BJ (cell line): Measurements from ENCODE around the gene EFNB2. TPM values are rescaled to one million over a fixed set of nuclear protein-coding genes. Genes with fewer than 3 reads are reported as not detected.

ENCODE experiments used
- CTCF ChIA-PET: fragments of 350-600 bp; formaldehyde crosslinking; extraction: SDS; loops from one replicate; lab custom pipeline; 2021; ENCODE audit warnings: antibody characterized with exemption, inconsistent platforms; lab: Yijun Ruan, JAX
- POLR2A ChIA-PET: fragments of 300-600 bp; sonication (Branson Sonifier 250); formaldehyde crosslinking; extraction: SDS; loops from one replicate; lab custom pipeline; 2021; ENCODE audit warnings: antibody characterized with exemption; lab: Charles Lee
- DNase-seq: peaks from one replicate; pipeline ENCODE4 v3.0.0-alpha.2; 2011; ENCODE audit warnings: low read depth
- H3K27me3 ChIP-seq: 2 replicates; pipeline ENCODE4 v1.6.0; 2011; ENCODE audit warnings: low read length; ENCODE audit not compliant: control insufficient read depth, insufficient read depth
- H3K36me3 ChIP-seq: 2 replicates; pipeline ENCODE4 v1.5.1; 2011; ENCODE audit warnings: low read length; ENCODE audit not compliant: control insufficient read depth, insufficient read depth
- H3K4me3 ChIP-seq: 2 replicates; pipeline ENCODE4 v1.5.1; 2011; ENCODE audit warnings: low read depth, mild to moderate bottlenecking, control low read depth, low read length
- polyA plus RNA-seq: library from polyadenylated mRNA; depleted of rRNA; stranded (reverse); fragments of >200 nt; gene quantifications from 2 replicates; pipeline ENCODE4 v1.2.3, GENCODE V29; 2011
- TF ChIP-seq, protein P1 (sequence below): IDR thresholded peaks from 2 replicates; pipeline ENCODE4 v1.5.1; 2011; ENCODE audit warnings: low read depth, mild to moderate bottlenecking, control low read depth, inconsistent platforms, low read length, moderate library complexity; ENCODE audit not compliant: insufficient read depth

The EFNB2 gene
- polyA plus RNA-seq, 1 experiment, result 19.4 TPM

DNA sequence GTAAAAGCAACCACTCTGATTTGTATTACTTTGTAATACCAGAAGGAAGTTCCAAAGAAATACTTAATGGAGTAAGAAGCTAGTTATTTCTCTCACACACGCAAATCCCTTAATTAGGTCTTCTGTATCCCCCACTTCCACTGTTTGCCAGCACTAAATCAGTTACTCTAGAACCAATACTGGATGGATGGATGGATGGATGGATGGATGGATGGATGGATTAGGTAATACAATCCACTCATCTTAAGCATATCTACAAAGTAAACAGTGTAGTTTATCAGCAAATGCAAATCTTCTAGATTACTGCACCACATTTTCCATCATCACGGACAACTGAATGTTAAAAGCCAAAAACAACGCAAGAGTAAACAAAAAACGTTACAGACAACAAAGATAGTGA is 5.2 kb upstream of the EFNB2 start:
- H3K4me3 ChIP-seq, result no peak overlapping the region
- POLR2A ChIA-PET, result interaction anchor here (0.7 kb wide), 1 partner anchor 26 kb away, joined by 42 read pairs; no protein-coding TSS in a partner anchor
- no peaks in the 10 kb centered on the region for H3K36me3 ChIP-seq
- TF ChIP-seq, protein P1, sequence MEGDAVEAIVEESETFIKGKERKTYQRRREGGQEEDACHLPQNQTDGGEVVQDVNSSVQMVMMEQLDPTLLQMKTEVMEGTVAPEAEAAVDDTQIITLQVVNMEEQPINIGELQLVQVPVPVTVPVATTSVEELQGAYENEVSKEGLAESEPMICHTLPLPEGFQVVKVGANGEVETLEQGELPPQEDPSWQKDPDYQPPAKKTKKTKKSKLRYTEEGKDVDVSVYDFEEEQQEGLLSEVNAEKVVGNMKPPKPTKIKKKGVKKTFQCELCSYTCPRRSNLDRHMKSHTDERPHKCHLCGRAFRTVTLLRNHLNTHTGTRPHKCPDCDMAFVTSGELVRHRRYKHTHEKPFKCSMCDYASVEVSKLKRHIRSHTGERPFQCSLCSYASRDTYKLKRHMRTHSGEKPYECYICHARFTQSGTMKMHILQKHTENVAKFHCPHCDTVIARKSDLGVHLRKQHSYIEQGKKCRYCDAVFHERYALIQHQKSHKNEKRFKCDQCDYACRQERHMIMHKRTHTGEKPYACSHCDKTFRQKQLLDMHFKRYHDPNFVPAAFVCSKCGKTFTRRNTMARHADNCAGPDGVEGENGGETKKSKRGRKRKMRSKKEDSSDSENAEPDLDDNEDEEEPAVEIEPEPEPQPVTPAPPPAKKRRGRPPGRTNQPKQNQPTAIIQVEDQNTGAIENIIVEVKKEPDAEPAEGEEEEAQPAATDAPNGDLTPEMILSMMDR, result no peak
- no peaks in the 10 kb centered on the region for H3K27me3 ChIP-seq
- DNase-seq, result no peak
- CTCF ChIA-PET, result interaction anchor here (0.6 to 2.8 kb wide), 2 partner anchors 80 to 1726 kb away, joined by 3 to 14 read pairs; no protein-coding TSS in a partner anchor

DNA sequence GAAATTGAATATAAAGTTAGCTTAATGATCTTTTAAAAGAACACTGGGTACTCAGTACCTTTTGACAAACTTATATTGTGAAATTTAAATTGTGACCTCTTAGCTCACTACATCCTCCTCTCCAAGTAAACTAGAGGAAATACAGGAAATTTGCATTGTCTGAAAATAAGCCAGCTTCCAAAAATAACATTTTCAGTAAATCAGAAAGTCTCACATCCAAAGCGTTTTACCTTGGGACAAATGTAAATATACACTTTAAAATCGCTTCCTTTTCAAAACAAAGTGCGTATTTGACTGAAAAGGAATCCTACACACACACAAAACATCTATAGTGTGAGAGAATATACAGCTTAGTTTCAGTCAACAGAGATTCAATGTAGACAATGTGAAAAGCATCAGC is 2.1 kb upstream of the EFNB2 start:
- CTCF ChIA-PET, result interaction anchor here (1.1 to 3.1 kb wide), 6 partner anchors 21 to 1127 kb away, joined by 3 to 25 read pairs (median 4); partner anchors contain the start of gene ARGLU1

DNA sequence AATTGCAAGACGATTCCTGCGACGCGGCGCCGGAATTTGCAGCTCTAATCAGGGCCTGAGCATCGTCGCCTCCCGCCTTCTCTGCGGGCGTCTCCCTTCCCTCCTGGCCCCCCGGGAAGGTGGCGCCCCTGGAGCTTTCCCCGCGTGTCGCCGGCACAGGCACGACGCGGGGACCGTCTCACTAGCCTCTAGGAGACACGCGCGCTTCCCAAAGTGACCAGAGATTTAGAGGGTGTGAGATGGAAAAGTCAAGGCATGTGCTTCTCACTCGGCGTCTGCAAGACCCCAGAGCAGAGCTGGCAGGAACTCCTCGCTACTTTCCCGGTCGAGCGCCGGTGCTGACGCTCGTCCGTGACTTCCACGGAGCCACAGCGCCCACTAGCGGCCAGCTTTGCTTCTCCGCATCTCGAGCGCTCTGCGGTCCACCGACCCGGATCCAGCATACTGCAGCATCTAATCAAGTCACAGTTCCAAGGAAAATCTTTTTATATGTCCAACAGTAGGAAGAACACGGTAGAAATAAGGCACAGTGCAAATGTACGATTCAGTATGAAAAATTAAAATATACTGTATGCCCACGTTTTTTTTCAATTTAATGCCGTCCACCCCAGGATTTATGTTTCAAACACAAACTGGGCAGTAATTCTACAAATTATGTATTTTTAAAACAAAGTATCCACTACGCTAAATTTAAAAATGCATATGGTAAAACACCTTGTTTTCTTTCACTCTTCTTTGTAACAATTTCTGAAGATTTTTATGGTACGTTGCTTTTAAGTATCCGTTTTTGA is 977 bp upstream of the EFNB2 start:
- POLR2A ChIA-PET, result interaction anchor here (0.6 kb wide), 1 partner anchor 345 kb away, joined by 3 read pairs; no protein-coding TSS in a partner anchor
- CTCF ChIA-PET, result interaction anchor here (0.6 to 3.9 kb wide), 26 partner anchors 10 to 1979 kb away, joined by 3 to 25 read pairs (median 4); partner anchors contain the start of gene ARGLU1
- DNase-seq, result no peak
- Histone ChIP-seq H3K4me3 (peak overlapping the region; percentile 45), H3K36me3 (no peaks in the 10 kb centered on the region), H3K27me3 (no peaks in the 10 kb centered on the region)
- TF ChIP-seq, protein P1, result peak; percentile 97

More for the DNA sequence above, 2.1 kb upstream of the EFNB2 start:
- H3K4me3 ChIP-seq, result no peak overlapping the region
- H3K27me3 ChIP-seq, result no peaks in the 10 kb centered on the region
- no peaks in the 10 kb centered on the region for H3K36me3 ChIP-seq
- DNase-seq, result no peak
- TF ChIP-seq, protein P1, result no peak
- POLR2A ChIA-PET, result no interaction called here

DNA sequence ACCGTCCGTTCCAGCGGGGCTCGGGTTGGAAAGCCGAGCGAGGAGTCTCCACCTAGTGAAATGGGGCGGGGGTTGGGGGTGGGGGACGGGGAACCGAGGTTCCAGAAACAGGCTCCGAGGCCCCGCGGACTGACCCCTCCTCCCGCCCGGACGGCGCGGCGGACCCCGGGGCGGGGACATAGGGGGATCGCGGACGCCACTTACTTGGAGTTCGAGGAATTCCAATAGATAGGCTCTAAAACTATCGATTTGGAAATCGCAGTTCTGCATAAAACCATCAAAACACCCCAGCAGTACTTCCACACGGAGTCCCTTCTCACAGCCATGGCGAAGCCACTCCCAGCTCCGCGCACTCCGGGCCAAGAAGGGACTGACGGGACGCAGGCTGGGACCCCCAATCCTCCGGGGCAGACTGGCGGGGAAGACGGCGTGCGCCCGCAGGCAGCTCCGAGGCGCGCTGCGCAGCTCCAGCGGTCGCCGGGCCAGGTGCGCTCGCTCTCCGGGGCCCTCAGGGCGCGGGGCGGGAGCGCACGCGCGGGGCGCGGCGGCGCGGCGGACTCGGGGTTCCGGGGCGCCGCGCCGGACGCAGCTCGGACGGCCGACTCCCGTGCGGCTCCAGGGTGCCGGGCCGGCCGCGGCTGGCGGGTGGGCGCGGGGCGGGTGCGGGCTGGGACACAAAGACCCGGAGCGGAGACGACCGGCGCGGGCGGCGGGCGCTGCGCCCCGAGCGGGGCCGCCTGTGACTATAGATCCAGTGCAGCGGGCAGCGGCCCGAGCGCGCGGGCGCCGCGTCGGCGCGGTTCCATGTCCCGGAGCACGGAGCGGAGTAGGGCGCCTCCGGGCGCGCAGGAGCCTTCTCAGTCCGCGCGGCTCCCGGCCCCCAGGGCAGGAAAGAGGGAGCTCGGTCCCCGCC is 567 bp downstream of the EFNB2 start:
- Histone ChIP-seq H3K4me3 (peak overlapping the region; percentile 66), H3K27me3 (no peaks in the 10 kb centered on the region), H3K36me3 (no peaks in the 10 kb centered on the region)
- DNase-seq, result no peak
- CTCF ChIA-PET, result interaction anchor here (0.6 to 3.9 kb wide), 10 partner anchors 16 to 1977 kb away, joined by 3 to 25 read pairs (median 4); no protein-coding TSS in a partner anchor
- POLR2A ChIA-PET, result interaction anchor here (0.6 kb wide), 3 partner anchors 85 to 1761 kb away, joined by 4 to 9 read pairs (median 7); no protein-coding TSS in a partner anchor
- TF ChIP-seq, protein P1, result no peak
